BLaER1 treated with 17β-estradiol and CSF1 and Interleukin-3, amounts not matched to agents 10 nM and 100 nM (cell line): ENCODE measurements around the gene UTP3.
A peak's percentile ranks its signal among the peaks of the same experiment; 100 is the strongest.

Experiments
- H3K27ac ChIP-seq, 11 experiments: shearing (Covaris generic); formaldehyde crosslinking; 2 replicates each; pipeline ENCODE4 v1.8.1; 2022
- H3K27me3 ChIP-seq, 11 experiments: shearing (Covaris generic); formaldehyde crosslinking; 2 replicates each; pipeline ENCODE4 v1.8.1; 2022
- H3K36me3 ChIP-seq, 11 experiments: shearing (Covaris generic); formaldehyde crosslinking; 2 replicates each; pipeline ENCODE4 v1.8.1; 2022
- H3K4me1 ChIP-seq, 10 experiments: shearing (Covaris generic); formaldehyde crosslinking; 2 replicates each; pipeline ENCODE4 v1.8.1; 2022
- H3K4me2 ChIP-seq, 11 experiments: shearing (Covaris generic); formaldehyde crosslinking; 2 replicates each; pipeline ENCODE4 v1.8.1; 2022
- H3K4me3 ChIP-seq, 10 experiments: shearing (Covaris generic); formaldehyde crosslinking; 2 replicates each; pipeline ENCODE4 v1.8.1; 2022
- H3K9ac ChIP-seq, 11 experiments: shearing (Covaris generic); formaldehyde crosslinking; 2 replicates each; pipeline ENCODE4 v1.8.1; 2022
- H3K9me3 ChIP-seq, 11 experiments: shearing (Covaris generic); formaldehyde crosslinking; replicated peaks in 1 of 11; 2 replicates each; pipeline ENCODE4 v1.8.1; 2022
- H4K20me1 ChIP-seq, 11 experiments: shearing (Covaris generic); formaldehyde crosslinking; 2 replicates each; pipeline ENCODE4 v1.8.1; 2022
- Cebpa-rat ChIP-seq, 11 experiments: shearing (Covaris generic); IDR thresholded peaks; 2 replicates each; pipeline ENCODE4 v1.8.1; 2022

The UTP3 gene

GRCh38 chr4:70709611-70710205 is 21.4 kb downstream of the UTP3 start:
- Histone ChIP-seq H4K20me1 (peaks cover 0 to 37% (median 0%) of the 10 kb centered on the region in 11 experiments; a peak in 4 of 22 replicates), H3K9ac (no peak overlapping the region), H3K9me3 (no peaks in the 10 kb centered on the region), H3K4me1 (peaks cover 35 to 76% (median 39%) of the 10 kb centered on the region in 10 experiments), H3K4me3 (no peak overlapping the region), H3K36me3 (no peaks in the 10 kb centered on the region), H3K4me2 (peak overlapping the region in 1 of 11 experiments; percentile 3; a peak in 2 of 22 replicates), H3K27me3 (no peaks in the 10 kb centered on the region), H3K27ac (no peak overlapping the region)
- TF ChIP-seq Cebpa-rat (IDR thresholded peaks at IDR 0.05): no peak

DNA sequence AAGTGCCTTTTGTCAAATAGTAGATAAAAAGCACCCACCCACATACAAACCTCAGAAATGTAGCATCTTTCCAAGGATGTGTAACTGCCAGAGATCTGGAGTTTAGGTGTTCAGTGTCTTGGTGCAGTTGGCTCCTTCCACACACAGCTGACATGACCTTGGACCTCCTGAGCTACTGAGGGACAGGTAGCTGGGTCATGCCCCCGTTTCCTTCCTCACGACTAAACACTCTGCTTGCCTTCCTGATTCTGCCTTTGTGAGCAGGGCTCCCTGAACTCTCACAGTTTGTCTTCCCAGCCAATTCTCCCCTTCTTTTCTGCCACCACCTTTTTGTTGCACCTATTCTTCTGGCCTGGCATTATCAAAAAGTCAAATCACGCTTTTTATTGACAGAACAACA is 23.3 kb downstream of the UTP3 start:
- H3K4me2 ChIP-seq: peak overlapping the region in 3 of 11 experiments; percentile 24 to 80 (median 46); a peak in 5 of 22 replicates
- 0 out of 22 replicates have a peak overlapping the region, but pooled peaks of 1 of the 11 experiments have one; percentile 7 for H3K27ac ChIP-seq
- H3K9me3 ChIP-seq: no peaks in the 10 kb centered on the region
- peaks cover 0 to 29% (median 0%) of the 10 kb centered on the region in 11 experiments; a peak in 4 of 22 replicates for H4K20me1 ChIP-seq
- H3K27me3 ChIP-seq: no peaks in the 10 kb centered on the region
- H3K9ac ChIP-seq: no peak overlapping the region
- no peak overlapping the region for H3K4me3 ChIP-seq
- H3K4me1 ChIP-seq: peaks cover 30 to 89% (median 43%) of the 10 kb centered on the region in 10 experiments
- no peak for TF ChIP-seq Cebpa-rat (IDR thresholded peaks at IDR 0.05)
- no peaks in the 10 kb centered on the region for H3K36me3 ChIP-seq

DNA sequence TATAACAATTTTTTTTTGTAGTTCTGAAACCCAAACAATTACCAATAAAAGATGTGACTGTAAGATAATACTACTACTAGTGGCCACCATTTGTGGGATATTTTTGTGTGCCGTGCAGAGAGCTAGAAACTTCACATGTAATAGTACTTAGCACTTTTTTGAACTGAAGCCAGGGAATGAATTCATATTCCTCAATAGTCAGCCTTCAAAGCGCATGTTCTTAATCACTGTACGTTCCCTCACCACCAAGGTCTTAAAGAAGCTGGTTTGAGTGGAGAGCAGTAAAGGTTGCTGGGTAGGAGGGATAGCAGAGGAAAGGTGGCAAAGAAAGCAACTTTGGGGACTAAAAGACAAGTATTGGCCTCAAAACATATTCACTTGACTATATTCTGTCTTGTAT is 23.8 kb downstream of the UTP3 start:
- no peak for TF ChIP-seq Cebpa-rat (IDR thresholded peaks at IDR 0.05)
- Histone ChIP-seq H3K4me2 (peak overlapping the region in 4 of 11 experiments; percentile 46 to 88 (median 81); a peak in 5 of 22 replicates), H3K4me1 (peaks cover 24 to 89% (median 37%) of the 10 kb centered on the region in 10 experiments), H3K27me3 (no peaks in the 10 kb centered on the region), H3K4me3 (no peak overlapping the region), H3K36me3 (no peaks in the 10 kb centered on the region), H3K9me3 (no peaks in the 10 kb centered on the region), H3K27ac (no peak overlapping the region; a peak in 1 of 22 replicates), H4K20me1 (peaks cover 0 to 24% (median 0%) of the 10 kb centered on the region in 11 experiments; a peak in 4 of 22 replicates), H3K9ac (no peak overlapping the region)

DNA sequence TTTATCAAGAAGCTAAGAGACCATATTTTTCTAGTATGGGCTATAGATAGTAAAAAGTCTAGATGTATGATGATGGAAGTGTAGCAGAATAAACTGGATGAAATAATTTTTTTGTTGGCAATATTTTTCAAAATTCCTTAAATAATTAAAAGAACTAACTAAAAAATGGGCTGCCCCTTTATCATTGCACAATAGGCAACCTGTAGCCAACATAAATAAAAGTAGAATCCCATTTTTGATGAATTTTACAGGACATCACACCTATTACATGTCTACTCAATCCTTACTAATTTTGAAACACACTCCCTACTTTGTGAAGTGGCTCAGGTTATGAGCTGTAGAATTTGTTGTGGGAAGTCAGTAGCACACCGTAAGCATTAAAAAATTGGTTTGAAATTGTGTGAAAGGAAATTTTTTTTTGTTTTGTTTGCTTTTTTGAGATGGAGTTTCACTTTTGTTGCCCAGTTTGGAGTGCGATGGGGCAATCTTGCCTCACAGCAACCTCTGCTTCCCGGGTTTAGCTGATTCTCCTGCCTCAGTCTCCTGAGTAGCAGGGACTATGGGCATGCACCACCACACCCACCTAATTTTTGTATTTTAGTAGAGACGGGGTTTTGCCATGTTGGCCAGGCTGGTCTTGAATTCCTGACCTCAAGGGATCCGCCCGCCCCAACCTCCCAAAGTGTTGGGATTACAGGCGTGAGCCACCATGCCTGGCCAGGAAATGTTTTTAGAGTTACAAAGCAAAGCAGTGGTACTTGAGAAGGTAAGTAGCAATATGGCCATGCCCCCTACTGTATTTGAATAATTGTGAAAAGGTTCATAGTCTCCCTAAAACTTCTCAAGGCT is 24.5 kb downstream of the UTP3 start:
- Histone ChIP-seq H3K4me1 (peaks cover 22 to 89% (median 33%) of the 10 kb centered on the region in 10 experiments), H4K20me1 (peaks cover 0 to 21% (median 0%) of the 10 kb centered on the region in 11 experiments; a peak in 3 of 22 replicates), H3K36me3 (no peaks in the 10 kb centered on the region), H3K4me2 (peak overlapping the region; percentile 15 to 90 (median 73)), H3K27ac (peak overlapping the region in 9 of 11 experiments; percentile 18 to 81 (median 61); a peak in 12 of 22 replicates), H3K27me3 (no peaks in the 10 kb centered on the region), H3K4me3 (peak overlapping the region in 3 of 10 experiments; percentile 4 to 20 (median 16); a peak in 1 of 20 replicates), H3K9me3 (no peaks in the 10 kb centered on the region), H3K9ac (peak overlapping the region in 6 of 11 experiments; percentile 2 to 65 (median 49); a peak in 8 of 22 replicates)
- no peak for TF ChIP-seq Cebpa-rat (IDR thresholded peaks at IDR 0.05)

GRCh38 chr4:70713453-70714078 is 25.2 kb downstream of the UTP3 start:
- no peaks in the 10 kb centered on the region for H3K36me3 ChIP-seq
- no peak for TF ChIP-seq Cebpa-rat (IDR thresholded peaks at IDR 0.05)
- H3K4me3 ChIP-seq: peak overlapping the region in 3 of 10 experiments; percentile 4 to 20 (median 16); a peak in 1 of 20 replicates
- H4K20me1 ChIP-seq: peaks cover 0 to 21% (median 0%) of the 10 kb centered on the region in 11 experiments; a peak in 3 of 22 replicates
- H3K4me1 ChIP-seq: peaks cover 22 to 90% (median 33%) of the 10 kb centered on the region in 10 experiments
- H3K27me3 ChIP-seq: no peaks in the 10 kb centered on the region
- peak overlapping the region in 6 of 11 experiments; percentile 2 to 65 (median 50); a peak in 9 of 22 replicates for H3K9ac ChIP-seq
- H3K9me3 ChIP-seq: no peaks in the 10 kb centered on the region
- H3K4me2 ChIP-seq: peak overlapping the region; percentile 15 to 90 (median 73)
- H3K27ac ChIP-seq: peak overlapping the region in 9 of 11 experiments; percentile 18 to 81 (median 61); a peak in 13 of 22 replicates

DNA sequence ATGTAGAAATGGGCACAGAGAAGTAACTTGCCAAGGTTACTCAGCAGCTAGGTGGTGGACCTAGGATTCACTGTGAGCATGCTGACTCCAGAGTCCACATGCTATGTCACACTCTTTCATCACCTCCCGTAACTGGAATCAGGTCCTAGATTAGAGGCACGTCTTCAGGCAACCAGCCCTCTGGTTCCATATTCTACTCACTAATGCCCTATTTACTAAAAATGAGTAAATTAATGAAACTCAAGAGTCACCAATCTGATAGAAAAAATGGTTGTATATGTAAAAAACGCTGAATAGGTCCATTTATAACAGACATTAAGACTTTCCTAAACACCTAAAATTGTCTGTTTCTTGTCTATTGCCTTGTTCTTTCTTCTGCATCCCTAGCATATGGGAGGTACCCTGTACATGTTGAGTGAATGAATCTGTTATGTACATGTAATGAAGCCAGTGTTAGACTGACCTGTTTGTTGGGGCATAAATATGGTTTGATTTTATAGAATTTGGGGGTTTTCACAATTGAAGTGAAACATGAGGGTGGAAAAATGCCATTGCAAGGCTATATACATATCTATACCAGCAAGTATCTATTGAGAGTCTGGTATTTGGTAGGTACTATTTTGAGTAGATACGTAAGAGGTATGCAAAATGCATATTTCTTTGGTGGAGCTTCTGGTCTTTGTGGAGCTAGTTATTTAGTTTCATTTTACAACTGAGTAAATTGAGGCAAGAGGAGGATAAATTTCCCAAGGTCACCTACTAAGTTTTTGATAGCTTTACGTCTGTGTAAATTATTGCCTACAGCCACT is 26.0 kb downstream of the UTP3 start:
- no peaks in the 10 kb centered on the region for H3K9me3 ChIP-seq
- H3K4me3 ChIP-seq: no peak overlapping the region
- no peaks in the 10 kb centered on the region for H3K27me3 ChIP-seq
- peaks cover 22 to 90% (median 36%) of the 10 kb centered on the region in 10 experiments for H3K4me1 ChIP-seq
- H3K9ac ChIP-seq: peak overlapping the region in 5 of 11 experiments; percentile 43 to 65 (median 54); a peak in 7 of 22 replicates
- H3K36me3 ChIP-seq: no peaks in the 10 kb centered on the region
- peak overlapping the region; percentile 7 to 90 (median 73); a peak in 20 of 22 replicates for H3K4me2 ChIP-seq
- peaks cover 0 to 20% (median 0%) of the 10 kb centered on the region in 11 experiments; a peak in 3 of 22 replicates for H4K20me1 ChIP-seq
- no peak for TF ChIP-seq Cebpa-rat (IDR thresholded peaks at IDR 0.05)
- peak overlapping the region in 7 of 11 experiments; percentile 46 to 81 (median 68); a peak in 11 of 22 replicates for H3K27ac ChIP-seq

DNA sequence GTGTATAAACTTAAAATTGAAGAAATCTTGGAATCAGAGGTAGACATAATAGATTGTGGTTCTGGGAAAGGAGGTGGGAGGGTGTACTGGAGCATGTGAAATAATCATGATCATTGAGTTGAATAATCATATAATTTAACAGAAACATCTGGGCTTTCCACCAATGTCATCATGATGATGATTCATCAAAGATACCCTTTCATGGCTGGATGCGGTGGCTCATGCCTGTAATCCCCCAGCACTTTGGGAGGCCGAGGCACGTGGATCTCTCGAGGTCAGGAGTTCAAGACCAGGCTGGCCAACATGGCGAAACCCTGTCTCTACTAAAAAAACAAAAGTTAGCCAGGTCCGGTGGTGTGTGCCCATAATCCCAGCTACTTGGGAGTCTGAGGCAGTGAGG is 26.8 kb downstream of the UTP3 start:
- no peaks in the 10 kb centered on the region for H3K9me3 ChIP-seq
- H3K27me3 ChIP-seq: no peaks in the 10 kb centered on the region
- H3K4me1 ChIP-seq: peaks cover 22 to 92% (median 37%) of the 10 kb centered on the region in 10 experiments
- no peak overlapping the region for H3K4me3 ChIP-seq
- peak overlapping the region in 8 of 11 experiments; percentile 1 to 90 (median 64); a peak in 12 of 22 replicates for H3K4me2 ChIP-seq
- H3K27ac ChIP-seq: peak overlapping the region in 7 of 11 experiments; percentile 22 to 81 (median 68); a peak in 10 of 22 replicates
- H3K9ac ChIP-seq: peak overlapping the region in 2 of 11 experiments; percentile 23 to 56; a peak in 3 of 22 replicates
- H3K36me3 ChIP-seq: no peaks in the 10 kb centered on the region
- peaks cover 0 to 24% (median 0%) of the 10 kb centered on the region in 11 experiments; a peak in 3 of 22 replicates for H4K20me1 ChIP-seq
- TF ChIP-seq Cebpa-rat (IDR thresholded peaks at IDR 0.05): no peak
